ENCODE measurements around the gene ADARB1.

- TF ChIP-seq ZNF384 (IDR thresholded peaks at IDR 0.05) (no peak), TARDBP (IDR thresholded peaks at IDR 0.05) (no peak), FOXK2 (IDR thresholded peaks at IDR 0.05) (no peak), SP1 (IDR thresholded peaks at IDR 0.05) (no peak), BHLHE40 (IDR thresholded peaks at IDR 0.05; ENCODE audit: borderline replicate concordance) (no peak), NFRKB (IDR thresholded peaks at IDR 0.05) (no peak), FOXM1 (IDR thresholded peaks at IDR 0.05; ENCODE audit: borderline replicate concordance) (no peak), FOXA1 (IDR thresholded peaks at IDR 0.05) (no peak)
- TF ChIP-seq, protein P1, sequence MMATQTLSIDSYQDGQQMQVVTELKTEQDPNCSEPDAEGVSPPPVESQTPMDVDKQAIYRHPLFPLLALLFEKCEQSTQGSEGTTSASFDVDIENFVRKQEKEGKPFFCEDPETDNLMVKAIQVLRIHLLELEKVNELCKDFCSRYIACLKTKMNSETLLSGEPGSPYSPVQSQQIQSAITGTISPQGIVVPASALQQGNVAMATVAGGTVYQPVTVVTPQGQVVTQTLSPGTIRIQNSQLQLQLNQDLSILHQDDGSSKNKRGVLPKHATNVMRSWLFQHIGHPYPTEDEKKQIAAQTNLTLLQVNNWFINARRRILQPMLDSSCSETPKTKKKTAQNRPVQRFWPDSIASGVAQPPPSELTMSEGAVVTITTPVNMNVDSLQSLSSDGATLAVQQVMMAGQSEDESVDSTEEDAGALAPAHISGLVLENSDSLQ (IDR thresholded peaks at IDR 0.05), result no peak
Measured at GRCh38 chr21:45176141-45176540, 101.8 kb downstream of the ADARB1 start.

Data from HEK293T (cell line).